HG03039 (cell line): ENCODE data around the gene MMP3.

Experiments used
- ATAC-seq: cut with Tn5 transposase; IDR thresholded peaks from one replicate; pipeline ENCODE4 v1.9.1; 2021; ENCODE audit warnings: mild to moderate bottlenecking, moderate library complexity; ENCODE audit not compliant: unreplicated experiment

MMP3 gene

DNA sequence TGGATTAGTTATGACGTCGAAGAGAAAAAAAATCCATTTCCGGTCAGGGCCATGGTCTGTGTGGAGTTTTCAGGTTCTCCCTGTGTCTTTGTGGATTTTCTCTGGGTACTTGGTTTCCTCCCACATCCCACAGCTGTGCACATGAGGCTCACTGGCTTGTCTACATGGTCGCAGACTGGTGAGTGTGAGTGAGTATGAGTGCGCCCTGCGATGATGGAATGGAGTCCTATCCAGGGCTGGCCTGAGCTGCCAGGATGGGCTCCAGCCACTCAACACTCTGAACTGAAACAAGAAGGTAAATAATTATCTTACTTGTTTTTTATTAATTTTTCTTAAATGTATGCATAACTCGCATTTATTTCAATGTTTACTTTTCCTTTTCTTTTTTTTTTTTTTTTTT is 10.8 kb downstream of the MMP3 start:
- ATAC-seq, result no peak

DNA sequence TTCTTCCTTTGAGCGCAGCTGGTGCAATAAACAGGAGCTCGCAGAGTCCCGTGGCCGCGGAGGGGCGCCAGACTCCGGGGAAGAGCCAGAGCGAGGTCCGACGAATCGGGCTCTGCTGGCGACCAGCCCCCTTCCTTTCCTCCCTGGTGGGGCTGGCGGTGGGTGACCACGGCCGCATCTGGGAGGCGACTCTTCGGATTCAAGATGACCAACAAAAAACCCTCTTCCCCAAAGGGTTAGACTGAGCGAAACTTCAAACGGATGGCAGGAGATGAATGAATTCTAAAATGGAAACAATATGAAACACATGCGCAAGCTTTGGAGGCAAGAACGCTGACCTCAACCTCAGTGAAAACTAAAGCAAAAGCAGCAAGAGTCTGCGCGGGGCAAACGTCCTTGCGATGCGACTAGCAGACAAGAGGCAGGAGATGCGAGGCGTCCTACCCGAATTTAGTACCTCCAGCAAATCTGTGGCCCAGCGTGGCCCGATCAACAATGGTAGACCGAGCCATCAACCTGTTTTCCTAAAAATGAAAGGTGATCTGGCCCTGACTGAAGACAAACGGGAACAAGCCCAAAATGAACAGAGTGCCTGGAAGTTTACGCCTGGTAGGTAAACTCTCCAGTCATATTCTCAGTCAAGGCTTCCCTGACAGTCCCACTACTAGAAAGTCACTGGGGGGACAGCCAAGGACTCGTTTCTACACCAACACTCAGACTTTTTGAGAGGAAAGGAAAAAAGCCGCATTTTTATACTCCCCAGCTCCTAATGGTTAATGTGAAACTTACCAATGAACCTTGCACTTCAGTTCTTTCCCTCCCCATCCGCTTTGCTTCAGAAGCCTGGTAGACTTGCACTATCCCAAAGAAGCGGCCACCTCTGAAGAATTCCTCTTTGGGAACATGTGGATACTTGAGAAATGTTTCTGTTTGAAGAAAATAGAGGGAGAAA is 11.6 kb downstream of the MMP3 start:
- ATAC-seq, result no peak

DNA sequence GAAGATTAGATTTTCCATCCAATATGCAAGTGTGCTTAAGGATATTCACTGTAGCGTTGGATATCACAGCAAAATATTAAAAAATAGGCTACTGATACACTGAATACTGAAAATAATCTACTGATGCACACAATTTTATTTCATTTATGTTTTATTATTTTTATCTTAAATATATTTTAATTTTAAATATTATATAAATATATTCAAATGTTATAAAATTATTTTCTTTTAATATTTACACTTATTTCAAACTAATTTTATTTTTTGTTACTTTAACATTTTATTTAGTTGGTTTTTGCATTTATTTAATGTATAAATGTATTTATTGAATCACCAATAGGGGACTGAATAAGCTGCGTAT is 12.3 kb downstream of the MMP3 start:
- ATAC-seq, result no peak

DNA sequence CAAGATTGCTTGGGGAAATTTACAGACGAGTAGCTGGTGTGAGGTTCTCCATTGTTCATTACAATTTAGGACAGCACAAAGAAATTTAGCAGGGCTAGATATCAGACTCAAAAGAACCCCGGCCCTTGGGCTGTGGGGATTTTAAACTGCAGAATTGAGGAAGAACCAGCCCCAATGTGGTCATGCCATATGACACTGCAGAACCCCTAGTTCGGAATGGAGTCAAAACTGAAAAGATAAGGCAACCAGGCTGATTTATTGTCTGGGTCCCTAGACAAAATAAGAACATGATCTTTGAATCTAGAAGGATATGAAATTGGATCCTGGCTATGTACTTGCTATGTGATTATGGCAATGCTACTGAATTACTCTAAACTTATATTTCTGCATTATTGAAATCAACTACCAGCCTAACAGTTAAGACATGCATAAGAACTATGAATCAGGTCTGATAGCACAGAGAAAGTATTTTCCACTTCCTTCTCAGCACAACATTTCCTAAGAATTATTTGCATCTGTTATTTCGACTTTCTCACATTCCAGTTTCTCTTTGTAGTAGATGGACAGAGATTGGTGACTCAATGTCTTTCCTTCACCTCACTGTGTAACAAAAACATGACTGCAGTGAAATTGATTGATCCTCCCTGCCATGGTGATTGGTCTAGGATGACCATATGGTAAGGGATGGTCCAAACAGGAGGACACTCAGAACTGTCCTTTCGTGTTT is 13.2 kb downstream of the MMP3 start:
- no peak for ATAC-seq

DNA sequence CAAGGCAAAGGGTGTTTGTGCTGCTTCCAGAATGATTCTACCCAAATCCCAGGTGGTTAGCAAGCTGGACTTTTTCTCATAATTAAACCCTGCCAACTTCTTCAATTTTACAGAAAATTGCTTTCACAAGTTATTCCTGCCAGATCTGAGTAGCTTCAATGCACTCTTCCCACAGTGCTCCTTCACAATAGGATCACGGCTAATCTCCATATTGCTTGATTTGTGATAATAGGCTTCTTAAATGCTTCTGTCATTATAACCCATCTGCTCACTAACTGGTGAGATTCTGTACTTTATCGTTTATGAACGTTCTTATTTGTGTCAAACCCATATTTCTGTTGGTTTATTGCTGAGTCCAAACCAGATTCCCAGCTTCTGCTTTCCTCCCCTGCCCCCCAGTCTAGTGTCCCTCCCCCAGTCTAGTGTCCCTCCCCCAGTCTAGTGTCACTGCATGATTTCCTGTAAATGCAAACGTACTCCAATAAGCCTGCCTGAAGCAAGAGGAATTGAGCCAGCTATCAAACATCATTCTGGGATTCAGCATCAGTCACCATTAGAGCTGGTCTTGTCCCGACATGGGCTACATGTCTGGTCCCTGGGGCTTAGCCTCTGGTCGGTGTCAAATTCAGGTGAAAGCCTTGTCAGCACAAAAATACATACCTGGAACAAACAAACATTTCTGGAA is 14.0 kb downstream of the MMP3 start:
- ATAC-seq, result no peak

DNA sequence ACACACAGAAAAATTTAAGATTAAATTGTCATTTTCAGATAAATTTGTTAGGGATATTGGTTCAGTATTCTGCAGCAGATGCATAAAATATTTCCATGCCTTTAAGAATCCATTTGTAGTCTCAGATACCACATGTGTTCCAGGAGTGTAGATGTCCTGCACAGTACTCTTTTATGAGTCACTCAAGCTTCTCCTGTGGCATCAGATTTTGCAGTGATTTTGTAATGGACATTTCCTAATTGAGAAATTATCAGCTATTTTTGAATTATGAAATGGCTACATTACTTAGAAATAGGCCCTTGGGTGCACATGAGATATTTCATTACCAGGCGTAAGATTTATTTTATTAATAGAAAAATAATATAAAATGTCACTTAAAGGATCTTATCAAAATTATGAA is 18.9 kb downstream of the MMP3 start:
- no peak for ATAC-seq

DNA sequence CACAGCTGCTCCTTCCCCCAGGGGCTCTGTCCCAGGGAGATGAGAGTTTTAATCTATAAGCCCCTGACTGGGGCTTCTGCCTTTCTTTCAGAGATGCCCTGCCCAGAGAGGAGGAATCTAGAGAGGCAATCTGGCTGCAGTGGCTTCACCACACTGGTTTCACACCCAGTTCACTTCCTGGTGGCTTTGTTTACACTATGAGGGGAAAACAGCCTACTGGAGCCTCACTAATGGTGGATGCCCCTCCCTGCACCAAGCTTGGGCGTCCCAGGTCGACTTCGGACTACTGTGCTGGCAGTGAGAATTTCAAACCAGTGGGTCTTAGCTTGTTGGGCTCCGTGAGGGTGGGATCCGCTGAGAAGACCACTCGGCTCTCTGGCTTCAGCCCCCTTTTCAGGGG is 23.9 kb downstream of the MMP3 start:
- no peak for ATAC-seq

DNA sequence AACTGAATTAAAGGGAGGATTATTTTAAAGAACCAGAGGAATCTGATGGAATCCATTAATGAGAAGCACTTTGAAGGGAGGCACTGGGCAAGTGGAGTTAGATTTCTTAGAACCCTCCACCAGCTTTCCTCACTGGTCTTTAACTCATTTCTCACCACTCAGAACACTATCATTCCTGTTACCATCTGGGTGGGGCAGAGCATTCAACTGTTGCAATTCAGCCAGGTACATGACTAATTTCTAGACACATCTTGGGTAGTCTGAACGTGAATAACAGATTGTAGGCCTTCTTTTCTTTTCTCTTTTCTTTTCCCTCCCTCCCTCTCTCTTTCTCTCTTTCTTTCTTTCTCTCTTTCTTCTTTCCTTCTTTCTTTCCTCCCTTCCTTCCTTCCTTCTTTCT is 29.9 kb downstream of the MMP3 start:
- ATAC-seq, result no peak

DNA sequence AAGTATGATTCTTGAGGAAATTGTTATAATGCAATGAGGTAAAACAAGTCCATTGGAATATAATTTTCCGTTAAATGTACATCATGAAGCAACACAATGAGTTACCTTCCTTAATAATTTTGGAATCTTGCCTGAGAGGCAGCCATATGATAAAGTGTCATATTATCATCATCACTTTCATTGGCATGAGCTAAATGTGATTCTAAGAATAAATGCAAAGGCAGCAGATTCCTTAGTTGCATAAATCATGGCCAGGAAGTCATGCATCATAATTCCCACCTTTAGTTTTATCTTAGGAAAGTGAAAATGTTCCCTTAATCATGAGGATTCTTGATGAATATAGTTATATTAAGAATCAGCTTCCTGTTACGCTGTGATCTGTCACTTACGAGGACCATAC is 31.2 kb downstream of the MMP3 start:
- no peak for ATAC-seq

DNA sequence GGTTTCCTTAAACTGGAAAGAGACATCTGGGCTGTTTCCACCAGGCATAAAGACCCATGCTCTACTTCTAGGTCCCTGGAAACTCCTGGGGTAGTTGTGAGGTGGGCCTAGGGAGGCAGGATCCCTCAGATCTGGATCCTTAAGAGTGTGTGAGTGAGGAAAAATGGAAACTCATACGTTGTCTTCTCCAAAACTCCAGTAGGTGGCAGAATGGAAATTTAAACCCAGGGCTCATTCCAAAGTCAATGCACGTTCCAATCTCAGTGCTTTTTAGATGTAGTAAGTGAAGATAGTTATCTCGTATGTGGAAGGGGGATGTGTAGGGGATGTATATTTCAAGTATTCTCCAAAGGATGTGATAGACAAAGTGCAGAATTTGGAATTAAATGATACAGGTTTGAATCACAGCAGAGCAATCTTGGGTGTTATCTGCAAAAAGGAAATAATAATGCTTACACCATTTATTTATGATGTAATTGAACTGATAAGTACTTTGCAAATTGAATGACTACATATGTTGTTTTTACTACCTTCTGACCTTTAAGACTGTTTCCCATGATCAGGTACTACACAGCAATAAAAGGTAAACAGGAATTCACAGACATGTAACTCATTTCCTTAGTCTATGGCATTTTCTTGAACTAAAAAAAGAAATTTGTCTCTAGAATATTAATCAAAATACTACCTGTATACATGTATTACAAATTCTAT is 32.3 kb downstream of the MMP3 start:
- no peak for ATAC-seq

DNA sequence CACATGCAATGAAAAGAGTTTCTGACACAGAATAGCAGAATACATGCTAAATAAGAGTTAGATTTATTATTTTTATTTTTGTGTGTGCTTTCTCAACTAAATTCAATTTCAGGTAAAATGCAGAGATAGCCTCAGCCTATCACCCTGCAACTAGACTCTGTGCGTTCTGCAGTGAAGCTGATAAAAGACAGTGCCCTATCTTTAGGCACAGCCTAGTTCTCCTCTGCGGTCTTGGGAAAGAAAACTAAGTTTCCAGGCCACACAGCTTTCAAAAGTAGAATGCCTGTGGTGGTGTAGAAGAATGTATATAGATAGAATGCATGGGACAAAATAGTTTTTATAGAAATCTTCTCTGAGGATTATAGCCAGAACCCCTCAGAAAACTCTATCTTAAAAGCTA is 33.4 kb downstream of the MMP3 start:
- ATAC-seq, result no peak

DNA sequence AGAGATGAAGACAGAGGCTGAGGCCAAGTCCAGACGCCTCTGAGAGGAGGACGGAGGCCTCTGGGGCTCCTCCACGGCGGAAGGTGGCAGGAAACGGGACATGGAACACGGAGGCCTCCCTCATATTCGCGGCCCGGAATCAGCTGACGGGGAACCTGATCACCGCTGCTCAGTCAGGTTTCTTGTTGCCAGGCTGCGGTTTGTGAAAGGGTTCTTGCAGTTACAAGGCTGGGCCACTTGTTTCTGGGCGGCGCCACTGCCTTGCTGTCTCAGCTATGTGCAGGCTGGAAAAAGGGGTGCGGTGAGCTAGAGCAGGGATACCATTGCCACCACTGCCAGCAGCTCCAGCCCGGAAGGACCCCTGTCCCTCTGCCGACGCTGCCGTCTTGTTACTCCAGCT is 35.5 kb downstream of the MMP3 start:
- peak; percentile 88 for ATAC-seq

DNA sequence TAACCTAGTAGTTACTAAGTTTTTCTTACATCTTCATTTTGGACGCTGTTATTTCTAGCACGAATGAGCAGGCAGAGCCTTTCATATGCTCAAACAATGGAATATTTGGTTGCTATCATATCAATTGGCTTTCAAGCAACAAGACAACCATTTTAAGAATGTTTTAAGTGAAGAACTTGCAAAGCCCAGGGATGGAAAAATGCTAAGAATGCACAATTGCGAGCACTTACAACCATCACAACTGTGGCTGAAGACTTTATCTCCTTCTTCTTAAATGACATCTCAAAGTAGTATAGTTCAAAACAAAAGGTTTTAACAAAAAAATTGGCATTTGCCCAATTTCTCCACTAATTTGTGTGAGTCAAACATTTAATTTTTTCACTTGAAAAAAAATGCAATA is 37.1 kb downstream of the MMP3 start:
- ATAC-seq, result no peak

DNA sequence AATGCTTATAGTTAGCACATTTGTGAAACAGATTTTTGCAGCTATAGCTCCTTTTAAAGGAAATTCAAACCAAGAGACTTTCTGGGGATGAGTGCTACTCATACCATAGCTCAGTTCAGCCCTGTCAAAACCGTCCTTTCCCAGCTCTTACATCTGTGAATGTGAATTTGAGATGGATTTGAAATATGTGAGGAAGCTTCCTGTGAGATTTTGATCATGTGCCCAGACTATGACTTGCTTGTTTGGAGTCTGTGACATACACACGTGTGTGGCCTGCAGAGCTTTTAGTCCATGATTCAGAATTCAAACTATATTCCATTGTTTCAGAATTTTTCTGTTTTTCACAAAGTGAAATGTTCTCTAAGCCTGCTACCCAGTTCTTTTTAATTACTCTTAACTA is 41.1 kb downstream of the MMP3 start:
- ATAC-seq, result no peak

DNA sequence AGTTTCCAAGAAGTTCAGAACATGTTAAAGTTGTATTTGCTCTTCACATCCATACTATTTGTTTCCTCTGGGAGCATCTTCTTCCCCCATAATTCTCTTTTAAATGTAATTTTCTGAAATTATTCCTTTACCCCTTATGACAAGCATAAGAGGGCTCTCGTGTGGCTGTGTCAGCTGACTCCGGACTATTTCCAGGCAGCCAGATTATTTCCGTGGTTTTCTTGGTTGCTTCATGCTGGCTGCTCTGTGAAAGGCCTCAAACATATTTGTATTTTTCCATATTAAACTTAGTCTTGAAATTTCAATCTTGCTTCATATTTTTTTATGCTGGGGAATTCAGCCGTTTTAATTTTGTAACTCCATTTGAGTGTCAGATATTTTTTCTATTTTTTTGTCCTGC is 42.6 kb downstream of the MMP3 start:
- no peak for ATAC-seq

DNA sequence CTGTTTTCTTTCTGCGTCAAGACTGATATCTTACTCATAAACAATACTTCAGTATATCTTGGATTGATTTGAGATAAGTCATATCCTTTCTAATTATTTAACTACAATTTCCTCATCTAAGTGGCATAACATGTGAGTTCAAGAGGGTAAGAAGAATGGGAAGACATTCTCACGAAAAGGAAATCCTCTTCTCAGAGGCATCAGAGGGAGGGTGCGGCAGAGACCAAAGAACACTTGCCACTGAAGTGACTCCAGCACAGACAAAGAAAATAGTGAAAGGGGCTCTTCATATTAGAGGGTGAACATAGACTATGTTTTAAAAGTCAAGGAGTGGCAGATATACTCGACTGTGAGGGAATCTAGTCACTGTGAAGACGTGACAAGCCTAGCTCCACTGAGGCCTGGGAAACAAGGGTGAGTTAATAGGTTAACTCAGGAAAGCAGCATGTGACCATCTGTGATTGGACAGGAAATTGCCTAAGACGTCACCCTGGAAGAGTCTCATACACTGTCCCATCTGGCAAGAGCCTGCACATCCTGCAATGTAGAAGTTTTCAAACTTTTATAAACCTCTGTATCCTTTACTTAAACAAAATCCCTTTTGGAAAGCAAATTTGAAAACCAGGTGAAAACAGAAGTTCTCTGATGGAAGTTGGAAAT is 43.6 kb downstream of the MMP3 start:
- no peak for ATAC-seq

DNA sequence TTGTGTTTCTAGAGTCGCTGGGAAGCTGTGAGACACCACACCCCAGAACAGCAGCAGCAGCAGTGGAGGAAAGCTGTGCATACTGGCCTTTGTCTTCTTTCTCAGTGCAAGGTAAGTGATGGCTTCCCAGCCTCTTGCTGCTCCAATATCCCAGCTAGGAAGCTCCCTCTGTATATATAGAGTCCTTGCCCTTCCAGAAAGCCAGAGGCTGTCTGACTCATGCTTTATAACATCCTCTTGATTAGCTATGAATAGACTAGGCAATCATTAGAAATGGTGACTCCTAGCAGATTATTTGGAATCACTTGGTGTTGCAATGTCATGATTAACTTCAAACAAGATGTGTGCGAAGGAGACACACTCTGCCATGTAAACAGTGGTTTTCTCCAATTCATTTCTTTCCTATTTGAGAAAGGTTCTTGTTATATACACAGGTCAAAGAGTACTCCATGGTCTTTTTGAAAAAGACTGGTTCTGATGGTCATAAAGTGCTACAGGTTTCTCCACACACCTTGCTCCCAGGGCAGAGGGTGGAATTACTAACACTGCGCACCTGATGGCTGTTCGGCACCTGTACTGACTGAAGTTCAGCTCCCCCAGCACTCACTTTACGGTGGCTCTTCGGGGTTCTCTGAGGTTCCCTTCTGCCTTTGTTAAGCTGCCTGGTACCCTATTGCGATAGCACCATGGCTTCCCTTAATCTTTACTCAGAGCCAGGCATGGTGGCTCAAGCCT is 45.2 kb downstream of the MMP3 start, which contains the start of gene MMP1:
TSS of gene MMP1 (minus strand) at position 149 of the 735 bp plus-strand sequence. CDS start at position 81, 68 bp downstream.
- no peak for ATAC-seq

DNA sequence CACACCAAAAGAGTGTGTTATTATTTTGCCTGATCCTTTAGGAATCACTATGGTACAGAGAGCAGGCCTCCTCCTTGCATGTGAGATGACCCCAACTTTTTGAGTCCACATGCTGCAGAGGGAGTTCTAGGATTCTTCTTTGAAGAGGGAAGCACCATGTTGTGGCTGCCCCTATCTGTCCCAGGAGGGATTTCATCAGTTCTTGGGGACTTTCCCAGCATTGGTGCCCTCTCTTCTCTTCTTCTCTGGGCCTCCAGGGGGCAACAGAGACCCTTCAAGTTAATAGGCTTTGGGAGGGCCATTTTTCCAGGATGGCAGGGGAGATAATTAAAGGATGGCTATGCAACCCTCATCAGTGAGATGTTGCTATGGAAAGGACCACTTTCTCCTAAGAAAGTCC is 49.0 kb downstream of the MMP3 start:
- peak; percentile 93 for ATAC-seq

DNA sequence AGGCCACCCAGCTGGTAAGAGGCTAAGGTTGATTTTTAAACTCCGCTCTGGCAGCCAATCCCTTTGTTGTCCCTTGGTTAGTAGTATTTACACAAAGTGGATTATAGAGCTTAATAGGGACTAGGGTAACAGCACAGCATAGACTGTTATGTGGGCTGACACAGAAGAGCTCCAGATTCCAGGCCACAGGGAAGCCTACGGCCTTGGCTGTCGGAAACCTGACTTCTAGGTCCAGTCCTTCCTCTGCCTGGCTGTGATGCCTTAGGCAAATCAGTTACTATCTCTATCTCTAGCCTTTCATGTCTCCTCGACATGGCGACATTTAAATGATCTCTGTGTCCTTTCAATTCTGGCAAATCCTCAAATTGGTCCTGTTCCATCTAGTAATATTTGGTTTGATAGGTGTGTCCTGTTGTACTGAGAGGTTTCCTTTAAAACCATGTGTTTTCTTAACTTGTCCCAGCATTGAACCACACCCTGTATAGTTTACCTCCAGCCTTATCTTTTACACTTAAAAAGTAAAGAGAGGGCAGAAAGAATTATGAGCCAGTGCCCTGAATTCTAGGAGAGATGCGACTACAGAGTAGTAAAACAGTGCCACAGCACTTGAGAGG is 49.6 kb downstream of the MMP3 start:
- no peak for ATAC-seq
